HG03520 (cell line): ENCODE data around the gene CREBBP.
"Not testable (repeated sequence)": the region's sequence is repeated elsewhere in the genome, so short reads cannot be mapped to it uniquely, and the experiment has no call there.

Experiments
- ATAC-seq: cut with Tn5 transposase; IDR thresholded peaks from one replicate; pipeline ENCODE4 v1.9.1; 2021; ENCODE audit warnings: mild to moderate bottlenecking, moderate library complexity; ENCODE audit not compliant: unreplicated experiment

The CREBBP gene

DNA sequence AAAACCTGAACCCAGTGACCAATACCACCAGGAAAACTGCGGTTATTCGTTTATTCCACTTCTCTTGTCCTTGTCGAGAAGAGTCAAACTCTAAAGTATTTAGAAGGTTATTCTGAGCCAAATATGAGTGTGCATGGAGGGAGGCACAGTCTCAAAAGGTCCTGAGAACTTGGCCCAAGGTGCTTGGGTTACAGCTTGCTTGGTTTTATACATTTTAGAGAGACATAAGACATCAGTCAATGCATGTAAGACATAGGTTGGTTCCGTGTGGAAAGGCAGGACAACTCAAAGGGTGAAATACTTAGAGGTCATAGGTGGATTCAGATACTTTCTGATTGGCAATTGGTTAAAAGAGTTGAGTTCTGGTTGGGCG lies 162.5 kb downstream of the CREBBP start:
- no peak for ATAC-seq

DNA sequence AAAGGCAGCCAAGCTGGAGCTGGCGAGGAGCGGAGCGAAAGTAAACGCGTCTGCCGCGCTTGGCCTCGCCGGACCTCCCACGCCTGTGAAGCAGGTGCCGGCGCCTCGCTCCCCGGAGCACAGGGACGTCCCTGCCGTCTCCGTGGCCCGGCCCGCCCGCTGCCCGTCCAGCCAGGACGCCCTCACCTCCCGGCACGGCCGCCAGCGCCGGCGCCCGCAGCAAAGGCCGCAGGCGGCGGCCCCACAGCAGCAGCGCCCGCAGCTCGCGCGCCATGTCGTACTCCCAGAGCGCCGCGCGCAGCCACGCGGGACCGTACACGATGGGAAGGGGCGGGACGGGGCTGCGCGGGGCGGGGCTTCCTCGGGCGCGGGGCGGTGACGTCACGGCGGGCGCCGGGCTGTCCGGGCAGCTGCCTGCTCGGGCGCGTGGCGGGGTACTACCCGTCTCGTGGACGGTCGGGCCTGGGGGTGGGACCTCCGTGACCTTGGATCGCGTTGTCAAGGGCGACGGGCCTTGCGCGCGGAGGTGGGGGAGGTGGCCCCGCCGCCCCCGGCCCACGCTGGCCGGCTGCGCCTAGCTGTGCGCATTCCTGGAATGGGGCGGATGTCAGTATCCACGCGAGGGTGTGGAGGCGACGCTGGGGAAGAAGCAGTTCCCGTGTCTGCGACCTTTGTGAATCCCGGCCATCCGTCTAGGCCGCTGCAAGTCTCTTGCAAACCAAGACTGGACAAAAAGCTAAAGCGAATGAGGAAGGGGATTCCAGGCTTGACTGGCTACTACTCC lies 163.1 kb downstream of the CREBBP start, which contains the start of gene TRAP1:
Gene TRAP1 (minus strand): TSS at position 290 of the 784 bp plus-strand sequence. CDS start 16 bp downstream, at position 274.
- ATAC-seq = peak; percentile 87

- ATAC-seq = no peak
These were observed 163.7 kb downstream of the CREBBP start for GRCh38 chr16:3716831-3717234.

- ATAC-seq = no peak
These were observed 165.1 kb downstream of the CREBBP start for GRCh38 chr16:3715430-3715829.

GRCh38 chr16:3714378-3714777 lies 166.1 kb downstream of the CREBBP start:
- ATAC-seq = not testable (repeated sequence)

- ATAC-seq = no peak
These were observed 166.8 kb downstream of the CREBBP start for GRCh38 chr16:3713587-3714242.

DNA sequence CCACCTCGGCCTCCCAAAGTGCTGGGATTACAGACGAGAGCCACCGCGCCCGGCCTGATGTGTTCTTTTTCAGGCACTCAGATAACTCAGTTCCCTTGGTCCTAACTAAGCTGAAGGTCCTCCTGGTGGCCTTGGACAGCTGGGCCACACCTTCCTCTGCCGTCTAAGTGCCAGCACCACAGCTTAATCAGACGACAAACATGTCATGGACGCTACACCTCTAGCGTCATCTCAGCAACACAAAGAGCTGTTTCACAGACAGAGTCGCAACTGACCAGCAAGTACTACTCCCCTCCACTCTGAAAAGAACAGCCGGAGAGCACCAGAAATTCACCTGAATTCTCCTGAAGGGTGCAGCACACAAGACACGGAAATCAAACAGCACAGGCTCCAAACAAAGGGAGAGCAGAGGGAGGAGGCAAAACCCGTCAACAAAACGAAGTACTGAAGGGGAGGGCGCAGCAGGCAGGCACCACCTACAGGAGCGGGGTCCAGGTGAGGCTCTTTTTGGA lies 167.6 kb downstream of the CREBBP start:
- ATAC-seq = no peak

- no peak for ATAC-seq
These were observed 174.1 kb downstream of the CREBBP start for GRCh38 chr16:3706253-3707012.

DNA sequence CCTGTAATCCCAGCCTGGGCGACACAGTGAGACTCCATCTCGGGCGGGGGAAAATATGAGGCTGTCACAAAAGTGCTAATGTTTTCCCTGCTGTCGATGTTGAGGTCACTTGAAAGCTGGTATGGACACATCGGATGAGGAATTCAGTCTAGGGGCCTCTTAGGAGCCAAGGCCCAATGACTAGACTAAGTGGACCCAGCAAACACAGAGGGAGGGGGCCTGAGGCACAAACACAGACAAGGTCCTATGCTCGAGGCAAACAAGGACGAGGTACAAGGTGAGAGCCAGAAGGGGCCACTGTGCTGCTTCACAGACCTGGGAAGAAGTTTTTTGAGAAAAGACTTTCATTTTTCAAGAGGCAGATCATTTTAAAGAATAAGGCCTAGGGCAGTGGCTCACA lies 178.4 kb downstream of the CREBBP start:
- ATAC-seq = no peak

DNA sequence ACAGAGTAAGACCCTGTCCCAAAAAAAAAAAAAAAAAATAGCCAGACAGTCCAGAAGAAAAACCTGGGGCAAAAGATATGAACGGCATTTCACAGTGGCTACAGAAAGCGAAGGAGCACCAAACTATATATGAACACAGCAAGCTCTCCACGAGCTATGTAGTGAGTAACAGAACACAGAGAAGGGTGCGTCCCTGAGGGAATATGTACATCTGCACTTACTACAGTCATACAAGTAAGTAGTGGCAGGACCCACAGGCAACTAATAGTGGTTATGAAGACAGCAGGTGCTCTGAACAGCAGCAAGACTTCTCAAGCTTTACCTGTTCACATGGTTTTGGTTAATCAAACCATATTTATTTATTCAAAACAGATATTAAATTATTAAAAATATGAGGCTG lies 179.0 kb downstream of the CREBBP start:
- ATAC-seq = no peak

DNA sequence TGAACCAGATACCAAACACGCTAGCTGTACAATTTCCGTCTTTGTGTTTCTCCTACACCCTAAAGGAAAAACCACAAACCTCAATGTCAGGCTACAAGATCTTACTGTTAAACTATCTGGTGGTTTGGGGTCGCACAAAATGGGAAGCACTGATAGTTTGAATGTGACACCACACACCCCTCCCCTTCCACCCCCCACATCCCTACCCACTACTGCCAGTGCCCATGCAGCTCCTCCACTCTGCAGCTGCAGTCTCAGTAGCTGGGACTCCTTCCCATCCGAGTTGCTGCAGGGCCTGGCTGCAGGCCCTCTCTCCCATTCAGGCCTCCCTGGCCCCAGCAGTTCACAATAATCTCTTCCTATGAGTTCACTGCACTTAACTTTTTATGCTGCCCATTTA lies 181.6 kb downstream of the CREBBP start:
- no peak for ATAC-seq

- ATAC-seq = no peak
These were observed 183.9 kb downstream of the CREBBP start for GRCh38 chr16:3696425-3697218.

- ATAC-seq = no peak
These were observed 184.7 kb downstream of the CREBBP start for GRCh38 chr16:3695610-3696369.

DNA sequence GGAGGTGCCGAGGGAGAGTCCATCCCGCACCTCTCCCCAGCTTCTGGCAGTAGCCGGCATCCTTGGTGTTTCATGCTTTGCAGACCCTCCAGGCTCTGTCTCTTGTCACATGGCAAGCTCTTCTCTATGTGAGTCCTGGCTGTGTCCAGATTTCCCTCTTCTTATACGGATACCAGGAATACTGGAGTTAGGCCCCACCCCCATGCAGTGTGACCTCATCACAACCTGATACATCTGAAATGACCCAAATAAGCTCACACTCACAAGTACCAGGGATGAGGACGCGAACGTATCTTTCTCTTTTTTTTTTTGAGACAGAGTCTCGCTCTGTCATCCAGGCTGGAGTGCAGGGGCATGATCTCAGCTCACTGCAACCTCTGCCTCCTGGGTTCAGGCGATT lies 186.5 kb downstream of the CREBBP start:
- no peak for ATAC-seq

DNA sequence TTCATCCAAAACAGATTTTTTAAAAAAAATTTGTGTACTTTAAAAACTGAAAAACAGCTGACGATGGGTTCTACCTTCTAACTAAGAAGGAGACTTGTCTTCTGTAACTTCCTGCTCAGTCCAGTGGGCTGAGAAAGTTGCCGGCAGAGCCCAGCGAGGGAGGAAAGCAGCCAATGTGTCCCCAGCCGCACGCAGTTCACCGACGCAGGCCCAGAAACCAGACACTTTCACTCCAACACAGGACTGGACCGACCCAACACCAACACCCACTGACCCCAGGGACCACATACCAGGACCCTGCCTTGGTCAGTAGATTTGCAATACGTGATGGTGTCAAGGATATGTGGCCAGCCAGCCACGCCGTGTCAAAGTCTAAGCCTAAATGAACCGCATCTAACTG lies 188.8 kb downstream of the CREBBP start:
- no peak for ATAC-seq

DNA sequence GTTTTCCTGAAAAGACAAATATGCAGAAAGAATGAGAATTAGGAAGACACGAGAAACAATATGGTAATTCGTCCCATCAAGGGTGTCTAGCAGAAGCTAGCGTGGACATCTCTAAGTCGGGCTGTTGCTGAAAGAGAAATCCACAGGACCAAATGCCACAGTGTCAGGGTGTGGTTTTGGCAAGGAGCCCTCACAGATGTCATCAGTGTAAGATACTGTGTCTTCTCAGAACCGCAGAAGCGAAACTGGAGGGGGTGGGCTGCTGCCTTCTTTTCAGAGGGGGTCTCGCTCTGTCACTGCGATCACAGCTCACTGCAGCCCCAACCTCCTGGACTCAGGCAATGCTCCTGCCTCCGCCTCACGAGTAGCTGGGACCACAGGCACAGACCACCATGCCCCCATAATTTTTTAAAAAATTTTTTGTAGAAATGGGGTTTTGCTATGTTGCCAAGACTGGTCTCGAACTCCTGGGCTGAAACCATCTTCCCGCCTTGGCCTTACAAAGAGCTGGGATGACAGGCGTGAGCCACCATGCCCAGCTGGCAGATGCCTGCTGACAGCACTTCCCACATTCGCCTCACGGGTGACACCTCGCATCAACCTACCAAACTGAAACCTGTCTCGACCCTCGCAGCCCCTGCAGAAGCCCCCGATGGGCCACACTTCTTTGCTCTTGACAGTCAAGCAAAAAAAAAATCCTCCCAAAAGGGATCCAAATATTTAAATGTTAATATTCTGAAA lies 189.4 kb downstream of the CREBBP start:
- ATAC-seq = no peak

GRCh38 chr16:3690470-3690928 lies 190.0 kb downstream of the CREBBP start:
- no peak for ATAC-seq

- ATAC-seq = no peak
These were observed 190.8 kb downstream of the CREBBP start for GRCh38 chr16:3689731-3690130.

DNA sequence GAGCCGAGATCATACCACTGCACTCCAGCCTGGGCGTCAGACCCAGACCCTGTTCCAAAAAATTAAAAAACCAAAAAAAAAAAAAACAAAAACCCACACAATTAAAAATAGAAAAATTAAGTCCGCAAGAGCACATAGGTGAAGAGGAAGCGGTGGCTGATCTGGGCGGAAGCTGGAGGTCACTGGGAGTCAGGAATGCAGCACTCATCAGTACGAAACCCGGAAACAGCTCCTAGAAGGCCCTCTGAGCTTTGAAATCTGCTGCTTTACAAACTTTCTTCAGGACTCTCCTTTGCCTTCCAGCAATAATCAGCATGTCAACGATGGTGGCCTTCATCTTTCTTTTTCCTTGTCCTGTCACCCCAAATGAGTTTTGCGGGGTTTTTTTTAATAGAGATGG lies 192.7 kb downstream of the CREBBP start:
- no peak for ATAC-seq
